ENCODE results near the gene OCA2. TPM values are rescaled to one million over a fixed set of nuclear protein-coding genes. Genes with fewer than 3 reads are reported as not detected.

The OCA2 gene
- polyA plus RNA-seq, 1 donor from 2014 or later: 0.97 TPM

DNA sequence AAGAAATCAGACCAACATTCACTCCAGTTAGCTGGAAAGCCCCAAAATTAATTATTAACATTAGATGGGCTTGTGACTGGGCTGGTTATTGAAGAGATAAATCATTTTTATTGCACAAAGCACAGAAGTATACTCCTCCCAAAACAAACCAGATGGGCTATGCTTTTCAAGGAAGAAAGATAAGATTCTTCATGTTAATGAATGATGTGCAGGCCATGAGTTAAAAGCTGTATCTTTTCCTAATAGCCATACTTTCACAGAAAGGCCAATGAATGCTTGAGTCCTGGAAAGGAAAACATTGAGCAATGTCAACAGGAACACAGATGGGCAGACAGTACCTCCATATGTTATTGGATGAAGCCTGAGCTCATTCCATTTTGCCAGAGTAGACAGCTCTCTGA is 55.4 kb downstream of the OCA2 start:
- Histone ChIP-seq H3K9me3 (ENCODE audit: low read length) (no peaks in the 10 kb centered on the region), H2AFZ (ENCODE audit: low read depth, low read length) (no peak overlapping the region), H3K79me2 (replicated peaks; ENCODE audit: insufficient read depth, low read length) (no peaks in the 10 kb centered on the region), H3K4me2 (ENCODE audit: low read length) (no peak overlapping the region), H3K9ac (ENCODE audit: low read length) (no peak overlapping the region), H3K36me3 (ENCODE audit: insufficient read depth, low read length) (no peaks in the 10 kb centered on the region), H3F3A (ENCODE audit: insufficient read depth, low read length, poor library complexity, severe bottlenecking) (no peaks in the 10 kb centered on the region), H3K27me3 (ENCODE audit: insufficient read depth, low read depth, low read length) (no peaks in the 10 kb centered on the region), H3K27ac (ENCODE audit: low read length) (no peak overlapping the region), H3K9me2 (ENCODE audit: insufficient read depth, low read length) (no peaks in the 10 kb centered on the region), H3K4me3 (ENCODE audit: low read length) (no peak overlapping the region), H4K20me1 (ENCODE audit: insufficient read depth) (no peaks in the 10 kb centered on the region)
- no peak for TF ChIP-seq EZH2 (IDR thresholded peaks at IDR 0.05; ENCODE audit: borderline replicate concordance, insufficient read depth, low read length, poor library complexity, severe bottlenecking)
- no peak for TF ChIP-seq TAF1 (IDR thresholded peaks at IDR 0.05; ENCODE audit: low read depth)
- TF ChIP-seq, protein P1, sequence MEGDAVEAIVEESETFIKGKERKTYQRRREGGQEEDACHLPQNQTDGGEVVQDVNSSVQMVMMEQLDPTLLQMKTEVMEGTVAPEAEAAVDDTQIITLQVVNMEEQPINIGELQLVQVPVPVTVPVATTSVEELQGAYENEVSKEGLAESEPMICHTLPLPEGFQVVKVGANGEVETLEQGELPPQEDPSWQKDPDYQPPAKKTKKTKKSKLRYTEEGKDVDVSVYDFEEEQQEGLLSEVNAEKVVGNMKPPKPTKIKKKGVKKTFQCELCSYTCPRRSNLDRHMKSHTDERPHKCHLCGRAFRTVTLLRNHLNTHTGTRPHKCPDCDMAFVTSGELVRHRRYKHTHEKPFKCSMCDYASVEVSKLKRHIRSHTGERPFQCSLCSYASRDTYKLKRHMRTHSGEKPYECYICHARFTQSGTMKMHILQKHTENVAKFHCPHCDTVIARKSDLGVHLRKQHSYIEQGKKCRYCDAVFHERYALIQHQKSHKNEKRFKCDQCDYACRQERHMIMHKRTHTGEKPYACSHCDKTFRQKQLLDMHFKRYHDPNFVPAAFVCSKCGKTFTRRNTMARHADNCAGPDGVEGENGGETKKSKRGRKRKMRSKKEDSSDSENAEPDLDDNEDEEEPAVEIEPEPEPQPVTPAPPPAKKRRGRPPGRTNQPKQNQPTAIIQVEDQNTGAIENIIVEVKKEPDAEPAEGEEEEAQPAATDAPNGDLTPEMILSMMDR (IDR thresholded peaks at IDR 0.05; ENCODE audit: poor library complexity, severe bottlenecking): no peak
- no peak for TF ChIP-seq EP300 (conservative IDR thresholded peaks at IDR 0.05; ENCODE audit: poor library complexity, severe bottlenecking)

DNA sequence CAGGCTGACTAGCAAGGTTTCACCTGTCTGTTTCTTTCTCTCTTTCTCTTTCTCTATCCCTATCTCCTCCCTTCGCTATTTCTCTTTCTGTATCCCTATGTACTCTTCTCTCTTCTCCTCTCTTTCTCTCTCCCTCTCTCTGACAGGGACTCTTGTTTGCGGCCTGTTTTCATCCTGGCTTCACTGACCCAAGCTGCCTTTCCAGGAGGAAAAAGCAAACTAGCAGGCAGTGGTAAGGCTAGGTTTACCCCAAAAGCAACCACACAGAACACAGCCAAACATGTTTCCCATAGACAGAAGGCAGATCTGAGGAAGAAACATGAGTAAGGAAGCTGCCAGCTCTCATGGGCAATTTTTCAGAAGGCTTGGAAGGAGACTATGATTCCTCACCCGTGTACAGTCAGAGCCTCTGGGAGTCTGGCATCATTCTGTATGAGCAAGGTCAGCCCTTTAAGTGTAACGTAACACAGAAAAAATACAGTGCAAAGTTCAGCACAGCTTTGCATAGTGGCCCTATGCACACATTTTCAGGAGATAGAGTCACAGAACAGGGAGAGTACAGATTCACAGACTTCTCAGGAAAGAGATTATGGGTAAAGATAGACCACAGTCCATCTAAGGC is 61.0 kb downstream of the OCA2 start:
- Histone ChIP-seq H3K4me2 (ENCODE audit: low read length) (no peak overlapping the region), H3K27me3 (ENCODE audit: insufficient read depth, low read depth, low read length) (no peaks in the 10 kb centered on the region), H3K9ac (ENCODE audit: low read length) (no peak overlapping the region), H4K20me1 (ENCODE audit: insufficient read depth) (no peaks in the 10 kb centered on the region), H2AFZ (ENCODE audit: low read depth, low read length) (no peak overlapping the region), H3K4me3 (ENCODE audit: low read length) (no peak overlapping the region), H3K36me3 (ENCODE audit: insufficient read depth, low read length) (no peaks in the 10 kb centered on the region), H3F3A (ENCODE audit: insufficient read depth, low read length, poor library complexity, severe bottlenecking) (no peaks in the 10 kb centered on the region), H3K9me2 (ENCODE audit: insufficient read depth, low read length) (no peaks in the 10 kb centered on the region), H3K27ac (ENCODE audit: low read length) (no peak overlapping the region), H3K9me3 (ENCODE audit: low read length) (no peaks in the 10 kb centered on the region), H3K79me2 (replicated peaks; ENCODE audit: insufficient read depth, low read length) (no peaks in the 10 kb centered on the region)
- no peak for TF ChIP-seq SMC3 (conservative IDR thresholded peaks at IDR 0.05; ENCODE audit: poor library complexity)
- no peak for TF ChIP-seq EP300 (conservative IDR thresholded peaks at IDR 0.05; ENCODE audit: poor library complexity, severe bottlenecking)
- no peak for TF ChIP-seq POLR2AphosphoS5 (IDR thresholded peaks at IDR 0.05)
- TF ChIP-seq EZH2 (IDR thresholded peaks at IDR 0.05; ENCODE audit: borderline replicate concordance, insufficient read depth, low read length, poor library complexity, severe bottlenecking): no peak
- TF ChIP-seq, protein P2, sequence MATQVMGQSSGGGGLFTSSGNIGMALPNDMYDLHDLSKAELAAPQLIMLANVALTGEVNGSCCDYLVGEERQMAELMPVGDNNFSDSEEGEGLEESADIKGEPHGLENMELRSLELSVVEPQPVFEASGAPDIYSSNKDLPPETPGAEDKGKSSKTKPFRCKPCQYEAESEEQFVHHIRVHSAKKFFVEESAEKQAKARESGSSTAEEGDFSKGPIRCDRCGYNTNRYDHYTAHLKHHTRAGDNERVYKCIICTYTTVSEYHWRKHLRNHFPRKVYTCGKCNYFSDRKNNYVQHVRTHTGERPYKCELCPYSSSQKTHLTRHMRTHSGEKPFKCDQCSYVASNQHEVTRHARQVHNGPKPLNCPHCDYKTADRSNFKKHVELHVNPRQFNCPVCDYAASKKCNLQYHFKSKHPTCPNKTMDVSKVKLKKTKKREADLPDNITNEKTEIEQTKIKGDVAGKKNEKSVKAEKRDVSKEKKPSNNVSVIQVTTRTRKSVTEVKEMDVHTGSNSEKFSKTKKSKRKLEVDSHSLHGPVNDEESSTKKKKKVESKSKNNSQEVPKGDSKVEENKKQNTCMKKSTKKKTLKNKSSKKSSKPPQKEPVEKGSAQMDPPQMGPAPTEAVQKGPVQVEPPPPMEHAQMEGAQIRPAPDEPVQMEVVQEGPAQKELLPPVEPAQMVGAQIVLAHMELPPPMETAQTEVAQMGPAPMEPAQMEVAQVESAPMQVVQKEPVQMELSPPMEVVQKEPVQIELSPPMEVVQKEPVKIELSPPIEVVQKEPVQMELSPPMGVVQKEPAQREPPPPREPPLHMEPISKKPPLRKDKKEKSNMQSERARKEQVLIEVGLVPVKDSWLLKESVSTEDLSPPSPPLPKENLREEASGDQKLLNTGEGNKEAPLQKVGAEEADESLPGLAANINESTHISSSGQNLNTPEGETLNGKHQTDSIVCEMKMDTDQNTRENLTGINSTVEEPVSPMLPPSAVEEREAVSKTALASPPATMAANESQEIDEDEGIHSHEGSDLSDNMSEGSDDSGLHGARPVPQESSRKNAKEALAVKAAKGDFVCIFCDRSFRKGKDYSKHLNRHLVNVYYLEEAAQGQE (IDR thresholded peaks at IDR 0.05; ENCODE audit: borderline replicate concordance): no peak
- TF ChIP-seq, protein P1 (IDR thresholded peaks at IDR 0.05; ENCODE audit: poor library complexity, severe bottlenecking): no peak

Measured in neural cell (in vitro differentiated cells).